ENCODE measurements around the gene KCNMB4. TPM values are rescaled to one million over a fixed set of nuclear protein-coding genes. Genes with fewer than 3 reads are reported as not detected.
A peak's percentile ranks its signal among the peaks of the same experiment; 100 is the strongest.

KCNMB4 gene, protein sequence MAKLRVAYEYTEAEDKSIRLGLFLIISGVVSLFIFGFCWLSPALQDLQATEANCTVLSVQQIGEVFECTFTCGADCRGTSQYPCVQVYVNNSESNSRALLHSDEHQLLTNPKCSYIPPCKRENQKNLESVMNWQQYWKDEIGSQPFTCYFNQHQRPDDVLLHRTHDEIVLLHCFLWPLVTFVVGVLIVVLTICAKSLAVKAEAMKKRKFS
- total RNA-seq (2014; rRNA removed; shearing (Covaris generic)): 3.0 and 5.8 TPM in 2 replicates
- total RNA-seq (2022): 7.6 and 8.7 TPM in 2 replicates
- Bru-seq, nascent RNA: percentile 77 among the genes with signal in this experiment
- BruChase-seq, experiment 1, labeled RNA remaining after a 6-hour chase: percentile 70 among the genes with signal in this experiment
- percentile 68 among the genes with signal in this experiment for BruChase-seq, experiment 2, labeled RNA remaining after a 2-hour chase
- long read RNA-seq, full-length matches to known transcripts: 32 of 41 reads
- long read RNA-seq, partial matches to known transcripts: 0 of 41 reads
- long read RNA-seq, other reads (novel, unspliced or antisense): 9 of 41 reads

DNA sequence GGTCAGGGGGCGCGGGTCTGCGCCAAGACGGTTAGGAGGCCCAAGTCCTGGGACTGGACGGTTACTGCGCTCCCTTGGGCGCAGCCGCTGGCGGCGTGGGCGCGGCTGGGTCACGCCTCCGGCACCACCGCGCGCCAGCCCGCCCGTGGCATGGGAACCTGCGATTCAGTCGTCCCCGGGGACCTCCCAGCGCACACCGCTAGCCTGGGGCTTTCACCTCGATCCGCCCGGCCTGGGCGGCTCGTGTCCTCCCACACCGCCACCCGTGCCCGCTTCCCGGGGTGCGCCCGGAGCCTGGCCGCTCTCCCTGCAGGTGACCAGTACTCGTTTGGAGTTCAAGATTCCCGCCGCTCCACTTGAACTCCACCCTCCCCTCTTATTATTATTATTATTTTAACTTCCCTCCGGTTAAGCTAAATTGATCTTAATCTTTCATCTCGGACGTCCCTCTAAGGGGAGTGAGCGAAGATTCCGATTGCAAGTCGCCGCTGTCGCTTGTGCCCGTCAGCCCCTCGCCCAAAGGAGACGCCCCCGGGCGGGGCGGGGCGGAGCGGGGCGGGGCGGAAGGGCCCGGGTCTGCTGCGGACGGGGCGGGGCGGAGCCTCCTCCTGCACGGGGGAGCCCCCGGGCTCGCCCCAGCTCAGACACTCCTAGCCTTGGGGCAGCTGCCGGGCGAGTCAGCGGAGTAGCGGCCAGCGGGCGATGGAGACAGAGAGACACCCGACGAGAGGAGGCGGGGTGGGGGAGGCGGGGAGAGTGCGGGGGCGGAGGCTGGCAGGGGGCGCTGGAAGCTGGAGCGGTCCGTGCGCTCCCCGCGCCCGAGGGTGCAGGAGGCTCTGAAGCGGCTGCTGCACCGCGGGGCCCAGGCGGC lies at the start of gene KCNMB4:
TSS of gene KCNMB4 (plus strand) at position 643 of the 871 bp plus-strand sequence. CDS start 445 bp downstream, outside the sequence.
- Histone ChIP-seq H4K20me1 (ENCODE audit: insufficient read depth, low read length) (no peaks in the 10 kb centered on the region), H3K4me2 (ENCODE audit: low read length) (peak within 1 kb of the TSS; percentile 75), H3K4me1 (ENCODE audit: insufficient read depth, low read length, poor library complexity, severe bottlenecking) (peaks cover 47% of the 10 kb centered on the region), H3K9me3 (ENCODE audit: low read length) (no peaks in the 10 kb centered on the region), H3K9me2 (ENCODE audit: insufficient read depth, low read length) (no peaks in the 10 kb centered on the region), H2AFZ (ENCODE audit: low read length) (peak within 1 kb of the TSS; percentile 80), H3K79me2 (ENCODE audit: insufficient read depth, low read depth, low read length) (peaks cover 20% of the 10 kb centered on the region; the same call in 1 of the 2 replicates), H3K27ac (ENCODE audit: low read depth, low read length, poor library complexity, severe bottlenecking) (peak within 1 kb of the TSS; percentile 50), H3K36me3 (ENCODE audit: insufficient read depth, low read length) (0 out of 2 replicates have a peak, but pooled peaks cover under 1% of the 10 kb centered on the region), H3K4me3 (ENCODE audit: low read depth, low read length, poor library complexity, severe bottlenecking) (peak within 1 kb of the TSS; percentile 74)
- BruUV-seq (replicated peaks): no TSS peak
- ChIA-PET POLR2A (interaction anchor here (0.6 to 1.8 kb wide), 9 partner anchors 10 to 1114 kb away, joined by 3 to 13 read pairs (median 4); no protein-coding TSS in a partner anchor), CTCF (ENCODE audit: unreplicated experiment) (no interaction called here)
- DNase-seq (ENCODE audit: low spot score): peak; percentile 82
- TF ChIP-seq EZH2phosphoT487 (IDR thresholded peaks at IDR 0.05; ENCODE audit: borderline replicate concordance, low read depth, low read length): no peak
- TF ChIP-seq, protein P1, sequence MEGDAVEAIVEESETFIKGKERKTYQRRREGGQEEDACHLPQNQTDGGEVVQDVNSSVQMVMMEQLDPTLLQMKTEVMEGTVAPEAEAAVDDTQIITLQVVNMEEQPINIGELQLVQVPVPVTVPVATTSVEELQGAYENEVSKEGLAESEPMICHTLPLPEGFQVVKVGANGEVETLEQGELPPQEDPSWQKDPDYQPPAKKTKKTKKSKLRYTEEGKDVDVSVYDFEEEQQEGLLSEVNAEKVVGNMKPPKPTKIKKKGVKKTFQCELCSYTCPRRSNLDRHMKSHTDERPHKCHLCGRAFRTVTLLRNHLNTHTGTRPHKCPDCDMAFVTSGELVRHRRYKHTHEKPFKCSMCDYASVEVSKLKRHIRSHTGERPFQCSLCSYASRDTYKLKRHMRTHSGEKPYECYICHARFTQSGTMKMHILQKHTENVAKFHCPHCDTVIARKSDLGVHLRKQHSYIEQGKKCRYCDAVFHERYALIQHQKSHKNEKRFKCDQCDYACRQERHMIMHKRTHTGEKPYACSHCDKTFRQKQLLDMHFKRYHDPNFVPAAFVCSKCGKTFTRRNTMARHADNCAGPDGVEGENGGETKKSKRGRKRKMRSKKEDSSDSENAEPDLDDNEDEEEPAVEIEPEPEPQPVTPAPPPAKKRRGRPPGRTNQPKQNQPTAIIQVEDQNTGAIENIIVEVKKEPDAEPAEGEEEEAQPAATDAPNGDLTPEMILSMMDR (conservative IDR thresholded peaks at IDR 0.05; ENCODE audit: low read length): 0 out of 2 replicates have a peak, but pooled peaks have one; percentile 20
- intact Hi-C loops (cut with micrococcal nuclease; ENCODE audit: unreplicated experiment): loop anchor here (1.0 to 10.0 kb wide), 5 partner anchors 104 to 1329 kb away; partner anchors contain the start of gene CNOT2

DNA sequence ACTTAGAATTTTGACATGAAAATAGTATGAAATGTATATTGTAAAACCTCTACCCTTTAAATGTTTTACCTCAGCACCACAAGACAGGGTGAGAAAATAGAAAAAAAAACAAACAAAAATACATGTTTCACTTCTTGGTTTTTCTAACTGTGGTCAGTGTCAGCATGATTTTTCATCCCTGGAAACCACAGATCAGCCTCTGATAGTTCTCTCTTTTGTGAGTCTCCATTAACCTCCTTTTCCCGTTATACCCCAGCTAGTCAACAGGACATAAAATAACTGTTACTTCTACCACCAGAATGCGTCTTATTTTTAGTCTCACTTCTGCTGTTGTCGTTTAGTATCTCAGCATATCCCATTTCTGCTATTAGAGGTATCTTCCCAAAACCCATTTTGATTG lies 48.3 kb upstream of the KCNMB4 start:
- peaks cover 74% of the 10 kb centered on the region; the same call in 1 of the 2 replicates for H3K79me2 ChIP-seq (ENCODE audit: insufficient read depth, low read depth, low read length)
- no peaks in the 10 kb centered on the region; the same call in 1 of the 2 replicates for H4K20me1 ChIP-seq (ENCODE audit: insufficient read depth, low read length)
- peak overlapping the region; percentile 16 for H3K4me3 ChIP-seq (ENCODE audit: low read depth, low read length, poor library complexity, severe bottlenecking)
- H2AFZ ChIP-seq (ENCODE audit: low read length): no peak overlapping the region
- H3K27ac ChIP-seq (ENCODE audit: low read depth, low read length, poor library complexity, severe bottlenecking): peak overlapping the region; percentile 50
- peaks cover 58% of the 10 kb centered on the region for H3K36me3 ChIP-seq (ENCODE audit: insufficient read depth, low read length)
- CTCF ChIA-PET (ENCODE audit: unreplicated experiment): no interaction called here
- peak overlapping the region; percentile 48 for H3K4me2 ChIP-seq (ENCODE audit: low read length)
- POLR2A ChIA-PET: interaction anchor here (0.5 to 2.0 kb wide), 8 partner anchors 9 to 1435 kb away, joined by 3 to 5 read pairs (median 3); no protein-coding TSS in a partner anchor
- no peaks in the 10 kb centered on the region for H3K9me3 ChIP-seq (ENCODE audit: low read length)
- BruUV-seq (replicated peaks): no TSS peak
- H3K9me2 ChIP-seq (ENCODE audit: insufficient read depth, low read length): no peaks in the 10 kb centered on the region
- TF ChIP-seq, protein P1 (conservative IDR thresholded peaks at IDR 0.05; ENCODE audit: low read length): no peak
- no peak for TF ChIP-seq EZH2phosphoT487 (IDR thresholded peaks at IDR 0.05; ENCODE audit: borderline replicate concordance, low read depth, low read length)
- H3K4me1 ChIP-seq (ENCODE audit: insufficient read depth, low read length, poor library complexity, severe bottlenecking): peaks cover 34% of the 10 kb centered on the region
- intact Hi-C loops (cut with micrococcal nuclease; ENCODE audit: unreplicated experiment): loop anchor here (5.0 kb wide), 2 partner anchors 55 to 70 kb away; no protein-coding TSS in a partner anchor
- peak; percentile 57 for DNase-seq (ENCODE audit: low spot score)
